Lower leg skin (tissue), 3 donors: ENCODE results near the gene RAP1GAP2.

ENCODE experiments used
- POLR2A ChIP-seq, 2 donors: fragments of 450-650 bp; IDR thresholded peaks; one replicate each; pipeline ENCODE4 v1.6.1; 2016 to 2017; ENCODE audit warnings: antibody characterized with exemption in 2 of 2, mild to moderate bottlenecking in 1 of 2, moderate library complexity in 1 of 2
- TF ChIP-seq, protein P1 (sequence below), 3 donors: fragments of 450-650 bp; IDR thresholded peaks; one replicate each; pipeline ENCODE4 v1.5.1; 2016; ENCODE audit warnings: antibody characterized with exemption in 3 of 3, mild to moderate bottlenecking in 3 of 3, moderate library complexity in 2 of 3

DNA sequence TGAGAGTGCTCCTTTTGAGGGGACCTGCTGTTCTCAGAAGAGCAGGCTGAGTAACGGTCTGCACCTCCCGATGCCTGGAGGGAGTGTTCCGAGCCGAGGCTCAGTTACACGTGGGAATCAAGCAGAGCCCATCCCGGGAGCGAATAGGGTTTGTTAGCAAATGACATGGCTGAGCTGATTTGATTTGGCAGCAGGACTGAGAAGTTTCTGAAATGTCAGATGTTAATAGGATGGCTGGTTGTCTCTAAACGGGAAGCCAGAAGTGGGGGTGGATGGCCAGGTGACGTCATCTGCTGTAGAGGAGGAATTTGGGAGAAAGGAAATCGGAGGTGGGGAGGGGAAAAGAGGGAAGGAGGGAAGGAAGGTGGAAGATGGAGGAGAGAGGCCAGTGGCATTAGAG, 128.0 kb downstream of the RAP1GAP2 start:
- TF ChIP-seq, protein P1, sequence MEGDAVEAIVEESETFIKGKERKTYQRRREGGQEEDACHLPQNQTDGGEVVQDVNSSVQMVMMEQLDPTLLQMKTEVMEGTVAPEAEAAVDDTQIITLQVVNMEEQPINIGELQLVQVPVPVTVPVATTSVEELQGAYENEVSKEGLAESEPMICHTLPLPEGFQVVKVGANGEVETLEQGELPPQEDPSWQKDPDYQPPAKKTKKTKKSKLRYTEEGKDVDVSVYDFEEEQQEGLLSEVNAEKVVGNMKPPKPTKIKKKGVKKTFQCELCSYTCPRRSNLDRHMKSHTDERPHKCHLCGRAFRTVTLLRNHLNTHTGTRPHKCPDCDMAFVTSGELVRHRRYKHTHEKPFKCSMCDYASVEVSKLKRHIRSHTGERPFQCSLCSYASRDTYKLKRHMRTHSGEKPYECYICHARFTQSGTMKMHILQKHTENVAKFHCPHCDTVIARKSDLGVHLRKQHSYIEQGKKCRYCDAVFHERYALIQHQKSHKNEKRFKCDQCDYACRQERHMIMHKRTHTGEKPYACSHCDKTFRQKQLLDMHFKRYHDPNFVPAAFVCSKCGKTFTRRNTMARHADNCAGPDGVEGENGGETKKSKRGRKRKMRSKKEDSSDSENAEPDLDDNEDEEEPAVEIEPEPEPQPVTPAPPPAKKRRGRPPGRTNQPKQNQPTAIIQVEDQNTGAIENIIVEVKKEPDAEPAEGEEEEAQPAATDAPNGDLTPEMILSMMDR (IDR thresholded peaks at IDR 0.05) = no peak
- no peak for TF ChIP-seq POLR2A (IDR thresholded peaks at IDR 0.05)
